Esophagus muscularis mucosa (tissue), 3 donors: ENCODE results near the gene DCAF8L2.

Source experiments
- POLR2AphosphoS5 ChIP-seq, 2 donors: sonication (generic); formaldehyde crosslinking; IDR thresholded peaks; one replicate each; pipeline ENCODE4 v1.6.1; 2017; ENCODE audit warnings: antibody characterized with exemption in 2 of 2
- TF ChIP-seq, protein P1 (sequence below), 3 experiments: fragments of 200-600 bp in 2 of 3; fragments of 450-650 bp in 1 of 3; sonication (generic) in 2 of 3; IDR thresholded peaks; one replicate each; pipeline ENCODE4 v1.5.1; 2017 to 2019; ENCODE audit warnings: antibody characterized with exemption in 3 of 3, mild to moderate bottlenecking in 2 of 3, moderate library complexity in 1 of 3

DNA sequence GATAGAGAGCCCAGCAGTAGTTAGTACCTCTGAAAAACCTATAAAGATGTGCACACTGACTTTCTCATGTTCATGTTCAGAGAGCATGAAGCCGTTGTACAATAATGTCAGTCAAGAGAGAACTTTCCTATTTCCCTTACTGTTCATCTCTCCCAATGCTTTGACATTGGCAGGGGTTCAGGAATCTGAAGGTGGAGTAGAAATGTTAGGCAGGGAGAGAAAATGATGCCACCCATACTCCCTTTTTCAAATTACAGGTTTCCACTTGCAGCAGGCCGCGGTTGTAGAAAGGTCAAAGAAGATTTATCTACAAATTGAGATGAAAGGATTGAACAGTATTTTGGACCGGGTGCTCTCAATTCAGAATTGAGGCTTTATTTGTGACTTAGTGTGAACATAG, 84.3 kb downstream of the DCAF8L2 start:
- TF ChIP-seq, protein P1, sequence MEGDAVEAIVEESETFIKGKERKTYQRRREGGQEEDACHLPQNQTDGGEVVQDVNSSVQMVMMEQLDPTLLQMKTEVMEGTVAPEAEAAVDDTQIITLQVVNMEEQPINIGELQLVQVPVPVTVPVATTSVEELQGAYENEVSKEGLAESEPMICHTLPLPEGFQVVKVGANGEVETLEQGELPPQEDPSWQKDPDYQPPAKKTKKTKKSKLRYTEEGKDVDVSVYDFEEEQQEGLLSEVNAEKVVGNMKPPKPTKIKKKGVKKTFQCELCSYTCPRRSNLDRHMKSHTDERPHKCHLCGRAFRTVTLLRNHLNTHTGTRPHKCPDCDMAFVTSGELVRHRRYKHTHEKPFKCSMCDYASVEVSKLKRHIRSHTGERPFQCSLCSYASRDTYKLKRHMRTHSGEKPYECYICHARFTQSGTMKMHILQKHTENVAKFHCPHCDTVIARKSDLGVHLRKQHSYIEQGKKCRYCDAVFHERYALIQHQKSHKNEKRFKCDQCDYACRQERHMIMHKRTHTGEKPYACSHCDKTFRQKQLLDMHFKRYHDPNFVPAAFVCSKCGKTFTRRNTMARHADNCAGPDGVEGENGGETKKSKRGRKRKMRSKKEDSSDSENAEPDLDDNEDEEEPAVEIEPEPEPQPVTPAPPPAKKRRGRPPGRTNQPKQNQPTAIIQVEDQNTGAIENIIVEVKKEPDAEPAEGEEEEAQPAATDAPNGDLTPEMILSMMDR (IDR thresholded peaks at IDR 0.05) = no peak
- TF ChIP-seq POLR2AphosphoS5 (IDR thresholded peaks at IDR 0.05) = no peak
